ENCODE data around the gene SMC2.

The SMC2 gene

GRCh38 chr9:104108315-104108714 lies 14.2 kb downstream of the SMC2 start:
- DNase-seq, result no peak

- no peak for DNase-seq
Observed at GRCh38 chr9:104110509-104110908, 16.4 kb downstream of the SMC2 start.

GRCh38 chr9:104118916-104119315 lies 24.8 kb downstream of the SMC2 start:
- no peak for DNase-seq

GRCh38 chr9:104121022-104121421 lies 26.9 kb downstream of the SMC2 start:
- no peak for DNase-seq

- DNase-seq, result no peak
Observed at GRCh38 chr9:104138243-104138868, 44.2 kb downstream of the SMC2 start.

- DNase-seq, result no peak
Observed at GRCh38 chr9:104142799-104143549, 48.9 kb downstream of the SMC2 start.

GRCh38 chr9:104143550-104143910 lies 49.4 kb downstream of the SMC2 start:
- no peak for DNase-seq

- DNase-seq, result no peak
Observed at GRCh38 chr9:104144336-104144735, 50.2 kb downstream of the SMC2 start.

GRCh38 chr9:104173067-104173466 lies 79.0 kb downstream of the SMC2 start:
- DNase-seq, result no peak

GRCh38 chr9:104177003-104177611 lies 83.0 kb downstream of the SMC2 start:
- no peak for DNase-seq

GRCh38 chr9:104177676-104178075 lies 83.6 kb downstream of the SMC2 start:
- no peak for DNase-seq
